Suprapubic skin (tissue), 4 donors: ENCODE measurements around the gene ZMIZ2.

Source experiments
- EP300 ChIP-seq: sonication (generic); formaldehyde crosslinking; IDR thresholded peaks from one replicate; pipeline ENCODE4 v1.6.1; 2017; ENCODE audit warnings: antibody characterized with exemption
- POLR2A ChIP-seq, 2 donors: fragments of 450-650 bp; IDR thresholded peaks; one replicate each; pipeline ENCODE4 v1.6.1; 2017; ENCODE audit warnings: antibody characterized with exemption in 2 of 2, mild to moderate bottlenecking in 2 of 2, moderate library complexity in 2 of 2
- POLR2AphosphoS5 ChIP-seq, 3 donors: sonication (generic); formaldehyde crosslinking; IDR thresholded peaks; one replicate each; pipeline ENCODE4 v1.6.1; 2017; ENCODE audit warnings: antibody characterized with exemption in 3 of 3
- TF ChIP-seq, protein P1 (sequence below), 2 donors: fragments of 200-600 bp in 1 of 2; fragments of 450-650 bp in 1 of 2; sonication (generic) in 1 of 2; IDR thresholded peaks; one replicate each; pipeline ENCODE4 v1.5.1; 2016 to 2019; ENCODE audit warnings: antibody characterized with exemption in 2 of 2, mild to moderate bottlenecking in 1 of 2, moderate library complexity in 1 of 2

DNA sequence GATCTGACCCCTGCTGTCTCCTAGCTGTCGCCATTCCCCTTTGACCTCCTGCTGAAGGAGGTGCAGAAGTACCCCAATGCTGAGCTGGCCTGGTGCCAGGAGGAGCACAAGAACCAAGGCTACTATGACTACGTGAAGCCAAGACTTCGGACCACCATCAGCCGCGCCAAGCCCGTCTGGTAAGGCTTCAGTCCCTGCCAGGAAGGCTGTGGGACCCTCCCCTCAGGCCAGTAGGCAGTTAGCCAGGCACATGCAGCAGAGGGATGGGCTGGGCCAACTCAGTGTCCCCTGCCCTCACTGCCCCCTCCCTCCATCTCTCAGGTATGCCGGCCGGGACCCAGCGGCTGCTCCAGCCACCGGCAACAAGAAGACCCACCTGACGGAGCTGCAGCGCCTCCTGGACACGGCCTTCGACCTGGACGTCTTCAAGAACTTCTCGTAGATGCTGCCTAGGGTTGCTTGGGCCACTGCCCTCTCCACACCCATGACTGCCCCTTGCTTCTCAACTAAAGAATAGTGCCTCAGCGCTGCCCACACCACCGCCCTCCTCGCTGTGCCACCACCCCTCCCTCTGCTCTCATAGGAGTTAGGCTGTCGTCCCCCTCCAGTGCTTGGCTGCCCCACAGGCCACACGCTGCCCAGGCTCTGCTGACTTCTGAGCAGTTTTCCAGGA lies 41.0 kb upstream of the ZMIZ2 start:
- no peak for TF ChIP-seq POLR2AphosphoS5 (IDR thresholded peaks at IDR 0.05)
- TF ChIP-seq, protein P1, sequence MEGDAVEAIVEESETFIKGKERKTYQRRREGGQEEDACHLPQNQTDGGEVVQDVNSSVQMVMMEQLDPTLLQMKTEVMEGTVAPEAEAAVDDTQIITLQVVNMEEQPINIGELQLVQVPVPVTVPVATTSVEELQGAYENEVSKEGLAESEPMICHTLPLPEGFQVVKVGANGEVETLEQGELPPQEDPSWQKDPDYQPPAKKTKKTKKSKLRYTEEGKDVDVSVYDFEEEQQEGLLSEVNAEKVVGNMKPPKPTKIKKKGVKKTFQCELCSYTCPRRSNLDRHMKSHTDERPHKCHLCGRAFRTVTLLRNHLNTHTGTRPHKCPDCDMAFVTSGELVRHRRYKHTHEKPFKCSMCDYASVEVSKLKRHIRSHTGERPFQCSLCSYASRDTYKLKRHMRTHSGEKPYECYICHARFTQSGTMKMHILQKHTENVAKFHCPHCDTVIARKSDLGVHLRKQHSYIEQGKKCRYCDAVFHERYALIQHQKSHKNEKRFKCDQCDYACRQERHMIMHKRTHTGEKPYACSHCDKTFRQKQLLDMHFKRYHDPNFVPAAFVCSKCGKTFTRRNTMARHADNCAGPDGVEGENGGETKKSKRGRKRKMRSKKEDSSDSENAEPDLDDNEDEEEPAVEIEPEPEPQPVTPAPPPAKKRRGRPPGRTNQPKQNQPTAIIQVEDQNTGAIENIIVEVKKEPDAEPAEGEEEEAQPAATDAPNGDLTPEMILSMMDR (IDR thresholded peaks at IDR 0.05): no peak
- no peak for TF ChIP-seq POLR2A (IDR thresholded peaks at IDR 0.05)
- TF ChIP-seq EP300: no peak
